WERI-Rb-1 (cell line): ENCODE results near the gene RHEBL1.
A peak's percentile ranks its signal among the peaks of the same experiment; 100 is the strongest.

Source experiments
- DNase-seq: peaks from one replicate; pipeline ENCODE4 v3.0.0-alpha.2; 2020
- H3K27ac ChIP-seq: fragments of 250-450 bp; sonication (Bioruptor Pico); 2 replicates; pipeline ENCODE4 v1.5.1; 2020; ENCODE audit warnings: mild to moderate bottlenecking, moderate library complexity
- H3K27me3 ChIP-seq: fragments of 250-450 bp; sonication (Bioruptor Pico); 2 replicates; pipeline ENCODE4 v1.5.1; 2021; ENCODE audit warnings: mild to moderate bottlenecking, low read depth, moderate library complexity; ENCODE audit not compliant: insufficient read depth, severe bottlenecking
- H3K36me3 ChIP-seq: fragments of 250-450 bp; sonication (Bioruptor Pico); 2 replicates; pipeline ENCODE4 v1.5.1; 2020; ENCODE audit warnings: mild to moderate bottlenecking, moderate library complexity
- H3K4me3 ChIP-seq: 2 replicates; pipeline ENCODE4 v1.5.1; 2011; ENCODE audit warnings: low read depth, mild to moderate bottlenecking, control low read depth, low read length
- H3K9me3 ChIP-seq: fragments of 250-450 bp; sonication (Bioruptor Pico); 2 replicates; pipeline ENCODE4 v1.5.1; 2021; ENCODE audit warnings: mild to moderate bottlenecking, moderate library complexity; ENCODE audit not compliant: severe bottlenecking
- CTCF ChIP-seq: IDR thresholded peaks from 2 replicates; pipeline ENCODE4 v1.5.1; 2011; ENCODE audit warnings: low read depth, mild to moderate bottlenecking, control low read depth, inconsistent platforms, low read length

The RHEBL1 gene

DNA sequence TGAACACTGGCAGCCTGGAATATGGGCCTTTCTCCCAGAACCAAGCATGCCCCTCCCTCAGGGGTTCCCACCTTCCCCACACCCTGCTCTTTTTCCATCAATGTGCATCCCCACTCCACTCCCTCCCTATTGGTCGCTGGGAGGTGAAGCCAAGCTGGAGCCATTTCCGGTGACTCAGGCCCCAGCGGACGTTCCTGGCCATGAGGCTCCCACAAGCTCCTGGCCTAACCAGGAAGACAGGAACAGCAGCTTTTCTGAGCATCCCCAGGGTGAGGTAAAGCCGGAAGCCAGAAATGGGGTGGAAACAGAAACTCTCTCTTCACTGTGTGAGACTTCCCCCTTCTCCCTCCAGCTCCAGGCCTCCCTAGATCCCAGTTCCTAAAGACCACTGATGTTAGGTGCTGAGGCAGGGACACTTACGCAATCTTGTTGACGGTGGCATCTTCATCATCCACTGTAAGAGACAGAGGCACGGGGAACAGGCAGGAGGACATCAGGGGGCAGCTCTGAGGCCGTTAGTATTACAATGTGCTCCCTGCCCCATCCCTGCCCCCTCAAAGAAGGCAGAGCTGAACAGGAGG is 35.8 kb upstream of the RHEBL1 start:
- Histone ChIP-seq H3K9me3 (no peaks in the 10 kb centered on the region), H3K4me3 (no peak overlapping the region), H3K27ac (no peak overlapping the region), H3K36me3 (peaks cover 56% of the 10 kb centered on the region), H3K27me3 (no peaks in the 10 kb centered on the region)
- no peak for DNase-seq
- no peak for TF ChIP-seq CTCF

DNA sequence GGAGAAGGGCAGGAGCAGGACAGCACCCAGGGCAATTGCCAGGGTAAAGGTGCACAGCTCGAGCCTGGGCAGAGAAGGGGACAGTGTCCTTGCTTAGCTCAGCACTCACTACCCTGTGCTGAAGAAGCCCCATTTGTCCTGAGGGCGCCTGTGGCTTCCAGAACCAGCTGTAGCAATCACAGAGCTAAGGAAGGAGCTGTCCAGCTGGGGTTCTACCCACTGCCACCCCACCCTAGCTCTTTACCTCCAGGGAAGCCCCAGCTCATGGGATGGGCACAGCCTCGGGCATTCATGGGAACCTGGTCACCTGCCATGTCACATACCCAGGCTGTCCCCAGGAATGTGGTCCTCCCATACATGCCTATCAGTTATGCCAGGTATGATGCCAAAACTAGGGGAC is 35.0 kb upstream of the RHEBL1 start:
- TF ChIP-seq CTCF, result no peak
- Histone ChIP-seq H3K27me3 (no peaks in the 10 kb centered on the region), H3K36me3 (peaks cover 64% of the 10 kb centered on the region), H3K4me3 (no peak overlapping the region), H3K27ac (no peak overlapping the region), H3K9me3 (no peaks in the 10 kb centered on the region)
- no peak for DNase-seq

- H3K4me3 ChIP-seq, result no peak overlapping the region
- H3K27ac ChIP-seq, result no peak overlapping the region
- H3K9me3 ChIP-seq, result no peaks in the 10 kb centered on the region
- no peaks in the 10 kb centered on the region for H3K27me3 ChIP-seq
- peaks cover 66% of the 10 kb centered on the region for H3K36me3 ChIP-seq
- TF ChIP-seq CTCF, result no peak
- no peak for DNase-seq
Measured at GRCh38 chr12:49100380-49100779, 30.6 kb upstream of the RHEBL1 start.

DNA sequence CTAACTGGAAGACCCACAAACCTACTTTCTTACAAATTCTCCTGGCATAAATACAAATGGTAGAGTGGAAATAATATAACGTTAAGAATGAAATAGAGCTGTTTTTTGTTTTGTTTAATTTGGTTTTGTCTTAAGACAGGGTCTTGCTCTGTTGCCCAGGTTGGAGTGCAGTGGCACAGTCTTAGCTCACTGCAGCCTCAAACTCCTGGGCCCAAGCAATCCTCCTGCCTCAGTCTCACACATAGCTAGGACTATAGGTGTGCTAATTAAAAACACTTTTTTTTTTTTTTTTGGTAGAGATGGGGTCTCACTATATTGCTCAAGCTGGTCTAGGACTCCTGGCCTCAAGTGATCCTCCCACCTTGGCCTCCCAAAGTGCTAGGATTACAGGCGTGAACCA is 28.9 kb upstream of the RHEBL1 start:
- Histone ChIP-seq H3K9me3 (no peaks in the 10 kb centered on the region), H3K4me3 (no peak overlapping the region), H3K36me3 (peaks cover 52% of the 10 kb centered on the region), H3K27me3 (peaks cover 9% of the 10 kb centered on the region), H3K27ac (no peak overlapping the region)
- DNase-seq, result no peak
- TF ChIP-seq CTCF, result no peak

DNA sequence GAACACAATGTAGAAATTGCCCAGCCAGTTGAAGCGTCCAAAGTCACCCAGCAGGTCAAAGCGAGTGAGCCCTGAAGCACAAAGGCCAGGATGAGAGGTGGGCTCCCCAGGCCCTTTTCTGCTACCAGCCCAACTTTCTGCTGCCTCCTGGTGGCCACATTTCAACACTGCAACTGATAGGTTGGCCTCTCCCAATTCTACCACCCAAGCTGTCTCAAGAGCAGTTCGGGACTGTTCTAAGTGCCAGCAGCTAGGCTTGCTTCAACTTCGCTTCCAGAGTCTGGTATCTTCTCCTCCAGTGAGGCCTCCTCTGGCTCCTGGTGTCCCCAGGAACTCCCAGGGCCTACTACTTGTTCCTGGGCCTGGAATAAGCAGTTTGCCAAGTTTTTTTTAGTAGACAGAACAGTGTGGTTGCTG is 28.3 kb upstream of the RHEBL1 start:
- peaks cover 10% of the 10 kb centered on the region for H3K27me3 ChIP-seq
- peak; percentile 93 for TF ChIP-seq CTCF
- H3K27ac ChIP-seq, result no peak overlapping the region; the same call in 1 of the 2 replicates
- peak; percentile 64 for DNase-seq
- H3K36me3 ChIP-seq, result peaks cover 47% of the 10 kb centered on the region
- H3K4me3 ChIP-seq, result no peak overlapping the region
- H3K9me3 ChIP-seq, result no peaks in the 10 kb centered on the region

- Histone ChIP-seq H3K4me3 (no peak overlapping the region), H3K27ac (peak overlapping the region; percentile 3; the same call in 1 of the 2 replicates), H3K9me3 (no peaks in the 10 kb centered on the region), H3K36me3 (peaks cover 41% of the 10 kb centered on the region), H3K27me3 (peaks cover 12% of the 10 kb centered on the region)
- DNase-seq, result peak; percentile 35
- TF ChIP-seq CTCF, result no peak; the same call in 1 of the 2 replicates
Measured at GRCh38 chr12:49097381-49097780, 27.6 kb upstream of the RHEBL1 start.
